ENCODE data around the gene ANKRD23. TPM values are rescaled to one million over a fixed set of nuclear protein-coding genes. Genes with fewer than 3 reads are reported as not detected.

Gene ANKRD23
- polyA plus RNA-seq, 1 donor from 2014 or later = 12.1 TPM

- Histone ChIP-seq H3K27ac (ENCODE audit: low read length) (no peak overlapping the region), H3K9me3 (ENCODE audit: low read length) (no peaks in the 10 kb centered on the region), H3K36me3 (ENCODE audit: insufficient read depth, low read length) (no peaks in the 10 kb centered on the region), H3K9ac (ENCODE audit: low read length) (no peak overlapping the region), H4K20me1 (ENCODE audit: insufficient read depth) (no peaks in the 10 kb centered on the region), H2AFZ (ENCODE audit: low read depth, low read length) (no peak overlapping the region), H3K79me2 (replicated peaks; ENCODE audit: insufficient read depth, low read length) (no peaks in the 10 kb centered on the region), H3K4me2 (ENCODE audit: low read length) (no peak overlapping the region), H3K4me3 (ENCODE audit: low read length) (no peak overlapping the region), H3K27me3 (ENCODE audit: insufficient read depth, low read depth, low read length) (no peaks in the 10 kb centered on the region), H3F3A (ENCODE audit: insufficient read depth, low read length, poor library complexity, severe bottlenecking) (no peaks in the 10 kb centered on the region), H3K9me2 (ENCODE audit: insufficient read depth, low read length) (no peaks in the 10 kb centered on the region)
- TF ChIP-seq EZH2 (IDR thresholded peaks at IDR 0.05; ENCODE audit: borderline replicate concordance, insufficient read depth, low read length, poor library complexity, severe bottlenecking) = no peak
- TF ChIP-seq MXI1 (conservative IDR thresholded peaks at IDR 0.05; ENCODE audit: poor library complexity, severe bottlenecking) = no peak
- no peak for TF ChIP-seq RAD21 (conservative IDR thresholded peaks at IDR 0.05)
- TF ChIP-seq POLR2AphosphoS5 (IDR thresholded peaks at IDR 0.05) = no peak
- TF ChIP-seq EP300 (conservative IDR thresholded peaks at IDR 0.05; ENCODE audit: poor library complexity, severe bottlenecking) = no peak
- no peak for TF ChIP-seq CTCF (IDR thresholded peaks at IDR 0.05; ENCODE audit: poor library complexity, severe bottlenecking)
- TF ChIP-seq REST (IDR thresholded peaks at IDR 0.05; ENCODE audit: borderline replicate concordance) = no peak
- TF ChIP-seq TAF1 (IDR thresholded peaks at IDR 0.05; ENCODE audit: low read depth) = no peak
- no peak for TF ChIP-seq SMC3 (conservative IDR thresholded peaks at IDR 0.05; ENCODE audit: poor library complexity)
Observed at GRCh38 chr2:96837575-96837974, 6.2 kb downstream of the ANKRD23 start.

GRCh38 chr2:96835830-96836229, 8.0 kb downstream of the ANKRD23 start:
- Histone ChIP-seq H3K9me2 (ENCODE audit: insufficient read depth, low read length) (no peaks in the 10 kb centered on the region), H3K27me3 (ENCODE audit: insufficient read depth, low read depth, low read length) (no peaks in the 10 kb centered on the region), H3F3A (ENCODE audit: insufficient read depth, low read length, poor library complexity, severe bottlenecking) (no peaks in the 10 kb centered on the region), H3K4me3 (ENCODE audit: low read length) (no peak overlapping the region), H3K27ac (ENCODE audit: low read length) (no peak overlapping the region), H4K20me1 (ENCODE audit: insufficient read depth) (no peaks in the 10 kb centered on the region), H3K36me3 (ENCODE audit: insufficient read depth, low read length) (no peaks in the 10 kb centered on the region), H3K9me3 (ENCODE audit: low read length) (no peaks in the 10 kb centered on the region), H2AFZ (ENCODE audit: low read depth, low read length) (no peak overlapping the region), H3K4me2 (ENCODE audit: low read length) (no peak overlapping the region), H3K79me2 (replicated peaks; ENCODE audit: insufficient read depth, low read length) (no peaks in the 10 kb centered on the region), H3K9ac (ENCODE audit: low read length) (no peak overlapping the region)
- TF ChIP-seq RAD21 (conservative IDR thresholded peaks at IDR 0.05) = no peak
- no peak for TF ChIP-seq MXI1 (conservative IDR thresholded peaks at IDR 0.05; ENCODE audit: poor library complexity, severe bottlenecking)
- TF ChIP-seq EP300 (conservative IDR thresholded peaks at IDR 0.05; ENCODE audit: poor library complexity, severe bottlenecking) = no peak
- no peak for TF ChIP-seq TAF1 (IDR thresholded peaks at IDR 0.05; ENCODE audit: low read depth)
- no peak for TF ChIP-seq EZH2 (IDR thresholded peaks at IDR 0.05; ENCODE audit: borderline replicate concordance, insufficient read depth, low read length, poor library complexity, severe bottlenecking)
- no peak for TF ChIP-seq SMC3 (conservative IDR thresholded peaks at IDR 0.05; ENCODE audit: poor library complexity)
- no peak for TF ChIP-seq POLR2AphosphoS5 (IDR thresholded peaks at IDR 0.05)
- TF ChIP-seq REST (IDR thresholded peaks at IDR 0.05; ENCODE audit: borderline replicate concordance) = no peak
- TF ChIP-seq CTCF (IDR thresholded peaks at IDR 0.05; ENCODE audit: poor library complexity, severe bottlenecking) = no peak
